Caki2 (cell line): Measurements from ENCODE around the gene AQP3. TPM values are rescaled to one million over a fixed set of nuclear protein-coding genes. Genes with fewer than 3 reads are reported as not detected.
"Not testable (repeated sequence)": the region's sequence is repeated elsewhere in the genome, so short reads cannot be mapped to it uniquely, and the experiment has no call there.

Source experiments
- DNase-seq: peaks from one replicate; pipeline ENCODE4 v3.0.0-alpha.2; 2015; ENCODE audit warnings: low read depth
- in situ Hi-C: cut with HindIII; loops from 2 replicates; pipeline ENCODE4 v1.10.0; 2016; ENCODE audit warnings: low sequenced_read_pairs, low pct_unique_long_range_greater_than_20kb, mixed read lengths
- total RNA-seq: library from RNA; depleted of rRNA; stranded (reverse); fragments of >200 nt; shearing (Covaris generic); gene quantifications from 2 replicates; pipeline ENCODE4 v1.2.3, GENCODE V29; 2014; ENCODE audit warnings: low replicate concordance

The AQP3 gene
- total RNA-seq, 1 experiment from 2014 or later, result not detected

- in situ Hi-C loops, result no loop called here
- no peak for DNase-seq
Measured at GRCh38 chr9:33466565-33467495, 19.4 kb upstream of the AQP3 start.

- in situ Hi-C loops, result no loop called here
Measured at GRCh38 chr9:33465596-33466564, 18.5 kb upstream of the AQP3 start.

GRCh38 chr9:33465096-33465495 is 17.7 kb upstream of the AQP3 start:
- in situ Hi-C loops, result no loop called here

More at GRCh38 chr9:33465596-33466564, 18.5 kb upstream of the AQP3 start:
- no peak for DNase-seq

GRCh38 chr9:33464045-33464636 is 16.7 kb upstream of the AQP3 start:
- in situ Hi-C loops, result no loop called here

More at GRCh38 chr9:33465096-33465495, 17.7 kb upstream of the AQP3 start:
- no peak for DNase-seq

GRCh38 chr9:33463151-33463550 is 15.8 kb upstream of the AQP3 start:
- no peak for DNase-seq
- in situ Hi-C loops, result no loop called here

More at GRCh38 chr9:33464045-33464636, 16.7 kb upstream of the AQP3 start:
- no peak for DNase-seq

- no peak for DNase-seq
- in situ Hi-C loops, result no loop called here
Measured at GRCh38 chr9:33461492-33461891, 14.1 kb upstream of the AQP3 start.

GRCh38 chr9:33460854-33461253 is 13.5 kb upstream of the AQP3 start:
- no peak for DNase-seq
- in situ Hi-C loops, result no loop called here

- in situ Hi-C loops, result no loop called here
- DNase-seq, result no peak
Measured at GRCh38 chr9:33459115-33459514, 11.7 kb upstream of the AQP3 start.

GRCh38 chr9:33458444-33458843 is 11.1 kb upstream of the AQP3 start:
- in situ Hi-C loops, result no loop called here
- DNase-seq, result no peak

- in situ Hi-C loops, result no loop called here
- no peak for DNase-seq
Measured at GRCh38 chr9:33455945-33456344, 8.6 kb upstream of the AQP3 start.

- DNase-seq, in situ Hi-C loops: not testable (repeated sequence)
Measured at GRCh38 chr9:33455456-33455855, 8.1 kb upstream of the AQP3 start.

- in situ Hi-C loops, result not testable (repeated sequence)
Measured at GRCh38 chr9:33454661-33455026, 7.3 kb upstream of the AQP3 start.

GRCh38 chr9:33453999-33454660 is 6.7 kb upstream of the AQP3 start:
- DNase-seq, result no peak
- in situ Hi-C loops, result no loop called here

More at GRCh38 chr9:33454661-33455026, 7.3 kb upstream of the AQP3 start:
- DNase-seq, result not testable (repeated sequence)

GRCh38 chr9:33453286-33453860 is 6.0 kb upstream of the AQP3 start:
- DNase-seq, result no peak
- in situ Hi-C loops, result no loop called here

GRCh38 chr9:33452828-33453271 is 5.5 kb upstream of the AQP3 start:
- in situ Hi-C loops, result no loop called here
- peak; percentile 38 for DNase-seq

- in situ Hi-C loops, result no loop called here
- DNase-seq, result no peak
Measured at GRCh38 chr9:33450621-33451146, 3.3 kb upstream of the AQP3 start.

- no peak for DNase-seq
Measured at GRCh38 chr9:33449715-33450114, 2.3 kb upstream of the AQP3 start.

More at GRCh38 chr9:33449715-33450114, 2.3 kb upstream of the AQP3 start:
- in situ Hi-C loops, result no loop called here
